HEK293T (cell line): ENCODE measurements around the gene CLEC16A.

Experiments
- CTCF ChIA-PET: fragments of 350-600 bp; formaldehyde crosslinking; extraction: SDS; loops from one replicate; lab custom pipeline; 2021; ENCODE audit warnings: antibody characterized with exemption, inconsistent platforms; lab: Yijun Ruan, JAX
- POLR2A ChIA-PET: fragments of 350-600 bp; formaldehyde crosslinking; extraction: SDS; loops from one replicate; lab custom pipeline; 2020; ENCODE audit warnings: antibody characterized with exemption, inconsistent platforms; lab: Yijun Ruan, JAX
- DNase-seq: peaks from one replicate; pipeline ENCODE4 v3.0.0; 2012; ENCODE audit warnings: mixed read lengths; ENCODE audit errors: extremely low spot score
- ARNT ChIP-seq: fragments of 450-650 bp; IDR thresholded peaks from 2 replicates; pipeline ENCODE4 v1.6.1; 2017; ENCODE audit warnings: mild to moderate bottlenecking
- BHLHE40 ChIP-seq: fragments of 450-650 bp; IDR thresholded peaks from 2 replicates; pipeline ENCODE4 v1.6.1; 2016; ENCODE audit warnings: mild to moderate bottlenecking, moderate library complexity, borderline replicate concordance
- CTBP1 ChIP-seq: fragments of 450-650 bp; IDR thresholded peaks from 2 replicates; pipeline ENCODE4 v1.6.1; 2016; ENCODE audit warnings: borderline replicate concordance
- ELF4 ChIP-seq: fragments of 450-650 bp; IDR thresholded peaks from 2 replicates; pipeline ENCODE4 v1.6.1; 2017; ENCODE audit warnings: antibody characterized with exemption
- FOXA1 ChIP-seq: fragments of 450-650 bp; IDR thresholded peaks from 2 replicates; pipeline ENCODE4 v1.6.1; 2016; ENCODE audit warnings: mild to moderate bottlenecking
- FOXK2 ChIP-seq: fragments of 450-650 bp; IDR thresholded peaks from 2 replicates; pipeline ENCODE4 v1.6.1; 2016; ENCODE audit warnings: mild to moderate bottlenecking
- FOXM1 ChIP-seq: fragments of 450-650 bp; IDR thresholded peaks from 2 replicates; pipeline ENCODE4 v1.6.1; 2017; ENCODE audit warnings: mild to moderate bottlenecking, borderline replicate concordance
- HDGF ChIP-seq: fragments of 450-650 bp; IDR thresholded peaks from 2 replicates; pipeline ENCODE4 v1.6.1; 2017; ENCODE audit warnings: antibody characterized with exemption, borderline replicate concordance
- L3MBTL2 ChIP-seq: fragments of 450-650 bp; conservative IDR thresholded peaks from 2 replicates; pipeline ENCODE4 v1.6.1; 2016; ENCODE audit warnings: mild to moderate bottlenecking
- LEF1 ChIP-seq: fragments of 450-650 bp; IDR thresholded peaks from 2 replicates; pipeline ENCODE4 v1.6.1; 2017; ENCODE audit warnings: mild to moderate bottlenecking, borderline replicate concordance
- NFRKB ChIP-seq: fragments of 450-650 bp; IDR thresholded peaks from 2 replicates; pipeline ENCODE4 v1.6.1; 2016; ENCODE audit warnings: mild to moderate bottlenecking, moderate library complexity
- SP1 ChIP-seq: fragments of 450-650 bp; IDR thresholded peaks from 2 replicates; pipeline ENCODE4 v1.6.1; 2017
- SUZ12 ChIP-seq: fragments of 450-650 bp; IDR thresholded peaks from 2 replicates; pipeline ENCODE4 v1.6.1; 2016; ENCODE audit warnings: mild to moderate bottlenecking
- TARDBP ChIP-seq: fragments of 450-650 bp; IDR thresholded peaks from 2 replicates; pipeline ENCODE4 v1.6.1; 2016
- ZNF384 ChIP-seq: fragments of 450-650 bp; IDR thresholded peaks from 2 replicates; pipeline ENCODE4 v1.6.1; 2016
- TF ChIP-seq, protein P1 (sequence below): fragments of 450-650 bp; IDR thresholded peaks from 2 replicates; pipeline ENCODE4 v1.6.1; 2016

The CLEC16A gene

GRCh38 chr16:11152677-11153331 lies 208.4 kb downstream of the CLEC16A start:
- TF ChIP-seq ZNF384 = no peak
- TF ChIP-seq BHLHE40 = no peak
- ChIA-PET POLR2A (no interaction called here), CTCF (no interaction called here)
- DNase-seq = no peak

GRCh38 chr16:11155284-11155806 lies 211.0 kb downstream of the CLEC16A start:
- ChIA-PET POLR2A (no interaction called here), CTCF (no interaction called here)
- TF ChIP-seq TARDBP = no peak
- no peak for TF ChIP-seq SUZ12
- no peak for TF ChIP-seq FOXM1
- no peak for TF ChIP-seq SP1
- TF ChIP-seq BHLHE40 = no peak
- TF ChIP-seq CTBP1 = no peak
- no peak for TF ChIP-seq FOXA1
- no peak for TF ChIP-seq LEF1
- no peak for TF ChIP-seq ZNF384
- TF ChIP-seq, protein P1, sequence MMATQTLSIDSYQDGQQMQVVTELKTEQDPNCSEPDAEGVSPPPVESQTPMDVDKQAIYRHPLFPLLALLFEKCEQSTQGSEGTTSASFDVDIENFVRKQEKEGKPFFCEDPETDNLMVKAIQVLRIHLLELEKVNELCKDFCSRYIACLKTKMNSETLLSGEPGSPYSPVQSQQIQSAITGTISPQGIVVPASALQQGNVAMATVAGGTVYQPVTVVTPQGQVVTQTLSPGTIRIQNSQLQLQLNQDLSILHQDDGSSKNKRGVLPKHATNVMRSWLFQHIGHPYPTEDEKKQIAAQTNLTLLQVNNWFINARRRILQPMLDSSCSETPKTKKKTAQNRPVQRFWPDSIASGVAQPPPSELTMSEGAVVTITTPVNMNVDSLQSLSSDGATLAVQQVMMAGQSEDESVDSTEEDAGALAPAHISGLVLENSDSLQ = no peak
- TF ChIP-seq FOXK2 = no peak
- TF ChIP-seq NFRKB = no peak
- no peak for TF ChIP-seq ARNT
- no peak for TF ChIP-seq ELF4
- TF ChIP-seq L3MBTL2 = no peak
- no peak for TF ChIP-seq HDGF
- no peak for DNase-seq

DNA sequence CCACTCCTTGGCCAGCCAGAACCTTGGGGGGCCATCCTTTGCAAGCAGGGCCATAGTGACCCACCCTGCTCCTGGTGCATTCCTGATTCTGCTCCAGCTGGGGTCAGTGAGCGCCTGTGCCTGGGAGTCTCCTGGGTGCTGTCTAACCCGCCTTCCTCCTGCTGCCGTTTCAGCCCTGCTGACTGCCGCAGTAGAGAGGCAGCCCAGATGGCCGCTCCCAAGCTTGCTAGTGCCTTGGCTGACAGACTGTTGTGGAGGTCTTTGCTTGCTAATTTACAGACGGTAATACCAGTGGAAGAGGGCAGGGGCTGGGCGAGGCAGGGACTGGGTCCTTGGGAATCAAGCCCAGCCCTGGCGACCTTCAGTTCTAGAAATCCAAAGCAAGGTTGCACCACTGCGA lies 212.0 kb downstream of the CLEC16A start:
- TF ChIP-seq SUZ12 (no peak), LEF1 (no peak), FOXM1 (no peak), ZNF384 (no peak), HDGF (no peak), L3MBTL2 (no peak), BHLHE40 (no peak), FOXK2 (no peak), CTBP1 (no peak)
- TF ChIP-seq, protein P1 = no peak
- DNase-seq = no peak
- POLR2A ChIA-PET = no interaction called here
- CTCF ChIA-PET = no interaction called here

GRCh38 chr16:11157143-11157542 lies 212.8 kb downstream of the CLEC16A start:
- CTCF ChIA-PET = no interaction called here
- POLR2A ChIA-PET = no interaction called here
- TF ChIP-seq TARDBP = no peak
- no peak for TF ChIP-seq LEF1
- DNase-seq = no peak

DNA sequence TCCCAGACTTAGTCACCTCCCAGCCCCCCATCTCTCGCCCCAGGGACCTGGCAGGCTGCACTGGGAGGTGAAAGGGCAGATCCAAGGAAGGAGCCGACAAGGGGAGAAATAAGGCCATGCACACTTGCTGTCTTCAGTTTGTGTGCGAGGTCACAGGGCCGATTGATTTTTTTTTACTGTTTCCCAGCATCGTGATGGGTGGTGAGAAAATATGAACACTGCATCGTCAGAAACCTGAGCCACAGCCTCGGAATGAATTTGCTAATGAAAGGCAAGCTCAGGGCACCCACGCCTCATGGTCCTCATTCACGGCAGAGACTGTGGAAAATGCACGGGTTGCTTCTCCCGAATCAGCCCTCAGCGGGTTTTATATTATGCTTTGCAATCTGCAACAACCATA lies 213.7 kb downstream of the CLEC16A start:
- CTCF ChIA-PET = no interaction called here

DNA sequence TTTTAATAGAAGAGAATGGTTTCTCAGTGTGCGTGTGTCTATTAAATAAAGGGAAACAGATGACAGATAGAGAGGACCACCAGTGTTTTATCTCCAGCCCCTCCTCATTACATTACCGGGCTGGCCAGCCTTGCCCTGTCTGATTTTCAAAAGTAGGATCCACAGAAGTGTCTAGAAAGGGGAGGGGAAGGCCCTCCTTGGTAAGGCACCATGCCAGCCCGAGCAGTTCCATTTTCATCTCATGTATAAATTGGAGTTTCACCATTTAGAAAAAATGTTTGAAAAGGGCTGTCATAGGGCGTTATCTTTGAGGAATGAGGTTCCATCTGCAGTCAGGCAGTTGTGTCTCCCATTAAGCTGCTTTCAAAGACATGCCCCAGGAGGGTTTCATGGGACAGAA lies 214.9 kb downstream of the CLEC16A start:
- TF ChIP-seq, protein P1 = no peak
- ChIA-PET POLR2A (no interaction called here), CTCF (interaction anchor here (0.6 kb wide), 1 partner anchor 12 kb away, joined by 3 read pairs; no protein-coding TSS in a partner anchor)

More for the DNA sequence above, 213.7 kb downstream of the CLEC16A start:
- no peak for DNase-seq
- POLR2A ChIA-PET = interaction anchor here (1.0 kb wide), 1 partner anchor 98 kb away, joined by 4 read pairs; the partner anchor contains the start of gene SOCS1
- TF ChIP-seq ELF4 = no peak
- no peak for TF ChIP-seq FOXA1
- TF ChIP-seq CTBP1 = no peak
- no peak for TF ChIP-seq TARDBP
- TF ChIP-seq ZNF384 = no peak
- no peak for TF ChIP-seq ARNT
- TF ChIP-seq FOXM1 = no peak
- TF ChIP-seq SP1 = no peak
- TF ChIP-seq NFRKB = no peak

GRCh38 chr16:11160676-11161115 lies 216.3 kb downstream of the CLEC16A start:
- POLR2A ChIA-PET = interaction anchor here (0.6 kb wide), 1 partner anchor 53 kb away, joined by 3 read pairs; no protein-coding TSS in a partner anchor
- CTCF ChIA-PET = interaction anchor here (0.6 kb wide), 1 partner anchor 23 kb away, joined by 4 read pairs; no protein-coding TSS in a partner anchor
- no peak for TF ChIP-seq ELF4
- no peak for TF ChIP-seq FOXA1
- no peak for TF ChIP-seq ZNF384
- no peak for TF ChIP-seq HDGF
- no peak for TF ChIP-seq FOXK2
- TF ChIP-seq ARNT = no peak
- TF ChIP-seq L3MBTL2 = no peak
- TF ChIP-seq, protein P1 = no peak
- TF ChIP-seq BHLHE40 = no peak
- TF ChIP-seq NFRKB = no peak
- no peak for TF ChIP-seq FOXM1
- no peak for TF ChIP-seq SP1

More for the DNA sequence above, 214.9 kb downstream of the CLEC16A start:
- no peak for DNase-seq

More at GRCh38 chr16:11160676-11161115, 216.3 kb downstream of the CLEC16A start:
- DNase-seq = no peak
